Activated naive CD4-positive, alpha-beta T cell treated with anti-CD3 and anti-CD28 coated beads, Interleukin-2, amount 10 ng/mL, durations not matched to agents 7 days and 5 days (primary cell): ENCODE data around the gene KIR2DL4.
"Not testable (repeated sequence)": the region's sequence is repeated elsewhere in the genome, so short reads cannot be mapped to it uniquely, and the experiment has no call there.

ENCODE experiments used
- CTCF ChIA-PET: fragments of 350-600 bp; sonication (Branson Sonifier 250); formaldehyde crosslinking; loops from one replicate; lab custom pipeline; 2021; ENCODE audit warnings: antibody characterized with exemption; lab: Charles Lee
- DNase-seq: peaks from one replicate; pipeline ENCODE4 v3.0.0-alpha.2; 2020
- H3K27ac Mint-ChIP-seq: one replicate; pipeline ENCODE4 v1.8.0; 2021; ENCODE audit warnings: mild to moderate bottlenecking, moderate library complexity, mixed read lengths
- H3K27me3 Mint-ChIP-seq: one replicate; pipeline ENCODE4 v1.8.0; 2021; ENCODE audit warnings: mild to moderate bottlenecking, mixed read lengths
- H3K36me3 Mint-ChIP-seq: one replicate; pipeline ENCODE4 v1.8.0; 2021; ENCODE audit warnings: mixed read lengths
- H3K4me1 Mint-ChIP-seq: one replicate; pipeline ENCODE4 v1.8.0; 2021; ENCODE audit warnings: mixed read lengths
- H3K4me3 Mint-ChIP-seq: one replicate; pipeline ENCODE4 v1.8.0; 2021; ENCODE audit warnings: mild to moderate bottlenecking, moderate library complexity, mixed read lengths
- H3K9me3 Mint-ChIP-seq: one replicate; pipeline ENCODE4 v1.8.0; 2021; ENCODE audit warnings: mixed read lengths

Gene KIR2DL4

DNA sequence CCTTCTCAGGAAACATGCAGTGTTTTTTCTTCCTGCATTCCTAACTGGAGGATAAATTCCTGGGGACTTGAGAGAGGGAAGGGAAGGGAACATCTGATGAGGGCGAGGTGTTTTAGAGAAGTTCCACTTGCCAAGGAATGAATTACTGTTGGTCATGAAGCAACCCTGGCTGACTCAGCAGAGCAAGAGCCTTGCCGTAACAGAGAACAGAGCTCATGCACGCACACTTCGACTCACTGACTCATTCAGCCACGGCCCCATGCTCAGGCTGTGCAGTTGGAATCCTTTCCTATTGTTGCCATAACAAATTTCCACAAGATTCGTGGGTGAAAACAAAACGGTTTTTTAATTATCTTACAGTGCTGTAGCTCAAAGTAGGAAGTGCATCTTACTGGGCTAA is 21.9 kb downstream of the KIR2DL4 start:
- CTCF ChIA-PET, H3K27ac Mint-ChIP-seq, H3K36me3 Mint-ChIP-seq, H3K4me3 Mint-ChIP-seq, H3K4me1 Mint-ChIP-seq, H3K9me3 Mint-ChIP-seq, DNase-seq, H3K27me3 Mint-ChIP-seq: not testable (repeated sequence)

GRCh38 chr19:54828064-54828463 is 24.7 kb downstream of the KIR2DL4 start:
- H3K36me3 Mint-ChIP-seq, H3K27me3 Mint-ChIP-seq, H3K9me3 Mint-ChIP-seq, DNase-seq, H3K4me3 Mint-ChIP-seq, H3K4me1 Mint-ChIP-seq, H3K27ac Mint-ChIP-seq, CTCF ChIA-PET: not testable (repeated sequence)

GRCh38 chr19:54832496-54832895 is 29.1 kb downstream of the KIR2DL4 start, which contains the start of gene KIR2DS4:
TSS of gene KIR2DS4 (plus strand) at chr19:54832676.
- H3K27me3 Mint-ChIP-seq, H3K4me3 Mint-ChIP-seq, DNase-seq, H3K4me1 Mint-ChIP-seq, CTCF ChIA-PET, H3K36me3 Mint-ChIP-seq, H3K9me3 Mint-ChIP-seq: not testable (repeated sequence)
- peak within 1 kb of the TSS; percentile 50 for H3K27ac Mint-ChIP-seq

- H3K27me3 Mint-ChIP-seq, H3K9me3 Mint-ChIP-seq, H3K27ac Mint-ChIP-seq, H3K4me3 Mint-ChIP-seq, DNase-seq, CTCF ChIA-PET, H3K36me3 Mint-ChIP-seq, H3K4me1 Mint-ChIP-seq: not testable (repeated sequence)
Observed at GRCh38 chr19:54835126-54835525, 31.7 kb downstream of the KIR2DL4 start.

DNA sequence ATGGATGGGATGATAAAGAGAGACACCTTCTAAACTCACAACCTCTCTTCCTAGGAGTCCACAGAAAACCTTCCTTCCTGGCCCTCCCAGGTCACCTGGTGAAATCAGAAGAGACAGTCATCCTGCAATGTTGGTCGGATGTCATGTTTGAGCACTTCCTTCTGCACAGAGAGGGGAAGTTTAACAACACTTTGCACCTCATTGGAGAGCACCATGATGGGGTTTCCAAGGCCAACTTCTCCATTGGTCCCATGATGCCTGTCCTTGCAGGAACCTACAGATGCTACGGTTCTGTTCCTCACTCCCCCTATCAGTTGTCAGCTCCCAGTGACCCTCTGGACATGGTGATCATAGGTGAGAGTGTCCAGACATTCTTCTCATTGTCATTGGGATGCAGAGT is 34.1 kb downstream of the KIR2DL4 start:
- H3K27me3 Mint-ChIP-seq, H3K36me3 Mint-ChIP-seq, H3K27ac Mint-ChIP-seq, H3K9me3 Mint-ChIP-seq, H3K4me1 Mint-ChIP-seq, DNase-seq, CTCF ChIA-PET, H3K4me3 Mint-ChIP-seq: not testable (repeated sequence)

- H3K4me1 Mint-ChIP-seq, H3K27me3 Mint-ChIP-seq, DNase-seq, H3K36me3 Mint-ChIP-seq, H3K27ac Mint-ChIP-seq, CTCF ChIA-PET, H3K4me3 Mint-ChIP-seq, H3K9me3 Mint-ChIP-seq: not testable (repeated sequence)
Observed at GRCh38 chr19:54843171-54843570, 39.8 kb downstream of the KIR2DL4 start.

GRCh38 chr19:54850061-54850640 is 46.7 kb downstream of the KIR2DL4 start, which contains the start of gene KIR3DL2:
TSS of gene KIR3DL2 (plus strand) at chr19:54850443. CDS start at chr19:54850476, 33 bp downstream.
- H3K27ac Mint-ChIP-seq, CTCF ChIA-PET, DNase-seq, H3K4me1 Mint-ChIP-seq, H3K36me3 Mint-ChIP-seq: not testable (repeated sequence)
- Mint-ChIP-seq H3K4me3 (peak within 1 kb of the TSS; percentile 22), H3K9me3 (peaks cover 10% of the 10 kb centered on the region), H3K27me3 (peaks cover 11% of the 10 kb centered on the region)

DNA sequence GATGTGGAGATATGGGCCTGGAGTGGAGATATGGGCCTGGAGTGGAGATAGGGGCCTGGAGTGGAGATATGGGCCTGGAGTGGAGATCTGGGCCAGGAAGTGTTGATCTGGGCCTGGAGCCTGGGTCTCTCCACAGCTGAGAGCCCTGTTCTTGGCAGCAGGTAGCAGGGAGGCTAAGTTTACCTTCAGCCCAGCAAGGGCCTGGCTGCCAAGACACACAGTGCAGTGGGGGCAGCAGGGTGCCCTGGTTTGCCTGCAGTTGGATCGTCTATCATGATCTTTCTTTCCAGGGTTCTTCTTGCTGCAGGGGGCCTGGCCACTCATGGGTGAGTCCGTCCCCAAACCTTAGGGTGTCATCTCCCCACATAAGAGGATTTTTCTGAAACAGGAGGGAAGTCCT is 47.5 kb downstream of the KIR2DL4 start:
- H3K4me3 Mint-ChIP-seq = no peak overlapping the region
- H3K27ac Mint-ChIP-seq = no peak overlapping the region
- H3K9me3 Mint-ChIP-seq = peaks cover 9% of the 10 kb centered on the region
- no peak for DNase-seq
- CTCF ChIA-PET = no interaction called here
- H3K4me1 Mint-ChIP-seq = peaks cover 8% of the 10 kb centered on the region
- H3K36me3 Mint-ChIP-seq = no peaks in the 10 kb centered on the region
- peaks cover 18% of the 10 kb centered on the region for H3K27me3 Mint-ChIP-seq

DNA sequence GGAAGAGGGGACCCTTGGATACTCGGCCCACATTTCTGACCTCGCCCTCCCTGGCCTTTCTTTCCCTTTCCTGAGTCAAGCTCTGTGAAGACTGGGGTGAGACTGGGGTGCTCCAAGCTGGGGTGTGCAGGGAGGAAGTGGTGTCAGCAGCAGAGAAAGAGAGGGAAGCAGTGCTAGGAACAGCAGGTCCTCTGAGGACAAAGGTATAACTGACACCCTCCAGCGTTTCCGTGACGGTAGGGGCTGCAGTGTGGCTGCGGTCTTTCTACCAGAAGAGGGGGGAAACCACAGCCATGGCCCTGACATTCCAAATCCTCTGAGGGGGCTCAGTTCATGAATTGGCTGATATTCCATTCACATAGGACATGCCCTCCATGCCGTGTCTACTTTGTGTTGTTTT is 47.9 kb downstream of the KIR2DL4 start:
- H3K27me3 Mint-ChIP-seq = peaks cover 18% of the 10 kb centered on the region
- CTCF ChIA-PET = no interaction called here
- DNase-seq = no peak
- H3K27ac Mint-ChIP-seq = peak overlapping the region; percentile 58
- peaks cover 8% of the 10 kb centered on the region for H3K4me1 Mint-ChIP-seq
- H3K36me3 Mint-ChIP-seq = no peaks in the 10 kb centered on the region
- H3K4me3 Mint-ChIP-seq = no peak overlapping the region
- H3K9me3 Mint-ChIP-seq = peaks cover 7% of the 10 kb centered on the region

GRCh38 chr19:54855241-54855640 is 51.8 kb downstream of the KIR2DL4 start:
- H3K27me3 Mint-ChIP-seq = peaks cover 15% of the 10 kb centered on the region
- H3K9me3 Mint-ChIP-seq, H3K4me1 Mint-ChIP-seq, CTCF ChIA-PET, H3K27ac Mint-ChIP-seq, DNase-seq, H3K4me3 Mint-ChIP-seq, H3K36me3 Mint-ChIP-seq: not testable (repeated sequence)

DNA sequence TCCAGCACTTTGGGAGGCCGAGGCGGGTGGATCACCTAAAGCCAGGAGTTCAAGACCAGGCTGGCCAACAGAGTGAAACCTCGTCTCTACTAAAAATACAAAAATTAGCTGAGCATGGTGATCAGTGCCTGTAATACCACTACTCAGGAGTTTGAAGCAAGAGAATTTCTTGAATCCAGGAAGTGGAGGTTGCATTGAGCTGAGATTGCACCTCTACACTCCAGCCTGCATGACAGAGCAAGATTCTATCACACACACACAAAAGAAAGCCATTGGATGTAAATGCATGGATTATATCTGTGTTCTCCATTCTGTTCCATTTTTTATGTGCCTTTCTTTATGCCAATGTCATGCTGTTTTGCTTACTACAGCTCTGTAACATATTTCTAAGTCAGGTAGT is 55.1 kb downstream of the KIR2DL4 start:
- H3K4me3 Mint-ChIP-seq, CTCF ChIA-PET, H3K36me3 Mint-ChIP-seq, H3K9me3 Mint-ChIP-seq, H3K27me3 Mint-ChIP-seq, DNase-seq, H3K4me1 Mint-ChIP-seq, H3K27ac Mint-ChIP-seq: not testable (repeated sequence)

GRCh38 chr19:54859421-54859820 is 56.0 kb downstream of the KIR2DL4 start:
- H3K4me3 Mint-ChIP-seq, H3K9me3 Mint-ChIP-seq, CTCF ChIA-PET, H3K4me1 Mint-ChIP-seq, DNase-seq, H3K27me3 Mint-ChIP-seq, H3K36me3 Mint-ChIP-seq, H3K27ac Mint-ChIP-seq: not testable (repeated sequence)

- H3K27me3 Mint-ChIP-seq, H3K4me1 Mint-ChIP-seq, H3K4me3 Mint-ChIP-seq, DNase-seq, H3K9me3 Mint-ChIP-seq, CTCF ChIA-PET, H3K36me3 Mint-ChIP-seq, H3K27ac Mint-ChIP-seq: not testable (repeated sequence)
Observed at GRCh38 chr19:54863459-54863858, 60.0 kb downstream of the KIR2DL4 start.
